Progenitor cell of endocrine pancreas (in vitro differentiated cells): ENCODE measurements around the gene LIPE. TPM values are rescaled to one million over a fixed set of nuclear protein-coding genes. Genes with fewer than 3 reads are reported as not detected.

ENCODE experiments used
- DNase-seq: peaks from one replicate; pipeline ENCODE4 v3.0.0; 2021; ENCODE audit warnings: low spot score; ENCODE audit not compliant: unreplicated experiment
- H3K27ac Mint-ChIP-seq: 2 replicates; pipeline ENCODE4 v1.8.0; 2021; ENCODE audit warnings: mild to moderate bottlenecking, moderate library complexity, mixed read lengths
- H3K27me3 Mint-ChIP-seq: 2 replicates; pipeline ENCODE4 v1.8.0; 2021; ENCODE audit warnings: mixed read lengths
- H3K36me3 Mint-ChIP-seq: 2 replicates; pipeline ENCODE4 v1.8.0; 2022; ENCODE audit warnings: mixed read lengths; ENCODE audit not compliant: insufficient read depth
- H3K4me1 Mint-ChIP-seq: 2 replicates; pipeline ENCODE4 v1.8.0; 2021; ENCODE audit warnings: low read depth, mixed read lengths
- H3K4me3 Mint-ChIP-seq: 2 replicates; pipeline ENCODE4 v1.8.0; 2021; ENCODE audit warnings: low read depth, mild to moderate bottlenecking, moderate library complexity, mixed read lengths
- H3K9me3 Mint-ChIP-seq: 2 replicates; pipeline ENCODE4 v1.8.0; 2021; ENCODE audit warnings: low read depth, mixed read lengths
- CTCF ChIP-seq: fragments of 200-600 bp; sonication (generic); IDR thresholded peaks from one replicate; pipeline ENCODE4 v1.5.0; 2021; ENCODE audit warnings: antibody characterized with exemption, mild to moderate bottlenecking; ENCODE audit not compliant: unreplicated experiment
- total RNA-seq: library from RNA; stranded (reverse); gene quantifications from 2 replicates; pipeline ENCODE4 v1.2.1, GENCODE V29; 2021

The LIPE gene
- total RNA-seq, 1 donor from 2014 or later = 13.4 TPM

DNA sequence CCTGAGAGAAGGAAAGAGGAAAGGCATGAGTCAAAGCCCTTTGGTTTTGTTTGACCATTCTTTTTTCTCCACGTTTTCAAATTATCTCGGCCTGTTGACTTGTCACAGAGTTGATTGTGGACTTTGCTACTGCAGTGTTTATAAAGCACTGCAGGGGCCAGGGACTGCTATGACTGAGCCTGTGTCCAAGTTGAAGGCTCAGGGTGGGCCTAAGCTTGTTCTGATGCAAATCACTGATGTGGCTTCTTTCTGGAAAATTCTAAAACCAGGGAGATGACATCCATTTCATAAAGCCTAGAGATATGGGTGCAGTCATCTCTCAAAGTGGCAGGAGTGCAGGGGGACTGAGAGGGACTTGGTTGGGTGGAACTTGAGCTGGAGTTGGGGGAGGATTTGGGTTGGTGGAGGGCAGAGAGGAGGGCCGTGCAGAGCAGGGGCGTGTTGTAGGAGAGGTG lies 16.8 kb upstream of the LIPE start:
- H3K27ac Mint-ChIP-seq = peak overlapping the region; percentile 96
- no peak for TF ChIP-seq CTCF
- H3K4me3 Mint-ChIP-seq = peak overlapping the region; percentile 40
- peaks cover 47% of the 10 kb centered on the region for H3K4me1 Mint-ChIP-seq
- H3K9me3 Mint-ChIP-seq = no peaks in the 10 kb centered on the region
- no peak for DNase-seq
- H3K27me3 Mint-ChIP-seq = no peaks in the 10 kb centered on the region
- H3K36me3 Mint-ChIP-seq = no peaks in the 10 kb centered on the region

GRCh38 chr19:42442833-42443232 lies 15.6 kb upstream of the LIPE start, which contains the start of gene CXCL17:
CXCL17 (minus strand) TSS chr19:42442946; CDS start chr19:42442832, 114 bp downstream.
- no peak for DNase-seq
- no peaks in the 10 kb centered on the region for H3K36me3 Mint-ChIP-seq
- no peaks in the 10 kb centered on the region for H3K27me3 Mint-ChIP-seq
- H3K4me1 Mint-ChIP-seq = peaks cover 52% of the 10 kb centered on the region
- H3K9me3 Mint-ChIP-seq = no peaks in the 10 kb centered on the region
- H3K27ac Mint-ChIP-seq = peak within 1 kb of the TSS; percentile 96
- no peak for TF ChIP-seq CTCF
- no peak within 1 kb of the TSS for H3K4me3 Mint-ChIP-seq

- H3K36me3 Mint-ChIP-seq = no peaks in the 10 kb centered on the region
- peaks cover 54% of the 10 kb centered on the region for H3K4me1 Mint-ChIP-seq
- H3K27ac Mint-ChIP-seq = peak overlapping the region; percentile 70
- no peaks in the 10 kb centered on the region for H3K9me3 Mint-ChIP-seq
- TF ChIP-seq CTCF = no peak
- no peaks in the 10 kb centered on the region for H3K27me3 Mint-ChIP-seq
- H3K4me3 Mint-ChIP-seq = no peak overlapping the region
- DNase-seq = no peak
These were observed 13.9 kb upstream of the LIPE start for GRCh38 chr19:42441049-42441445.

- H3K4me1 Mint-ChIP-seq = peaks cover 54% of the 10 kb centered on the region
- H3K36me3 Mint-ChIP-seq = no peaks in the 10 kb centered on the region
- peak; percentile 49 for DNase-seq
- peak; percentile 88 for TF ChIP-seq CTCF
- no peaks in the 10 kb centered on the region for H3K27me3 Mint-ChIP-seq
- H3K4me3 Mint-ChIP-seq = peak overlapping the region; percentile 14
- H3K27ac Mint-ChIP-seq = peak overlapping the region; percentile 70
- H3K9me3 Mint-ChIP-seq = no peaks in the 10 kb centered on the region
These were observed 13.3 kb upstream of the LIPE start for GRCh38 chr19:42440357-42441048.

GRCh38 chr19:42436006-42436405 lies 8.8 kb upstream of the LIPE start:
- no peak overlapping the region for H3K27ac Mint-ChIP-seq
- H3K9me3 Mint-ChIP-seq = no peaks in the 10 kb centered on the region
- no peak for TF ChIP-seq CTCF
- no peak overlapping the region for H3K4me3 Mint-ChIP-seq
- peaks cover 25% of the 10 kb centered on the region for H3K4me1 Mint-ChIP-seq
- H3K36me3 Mint-ChIP-seq = no peaks in the 10 kb centered on the region
- no peaks in the 10 kb centered on the region for H3K27me3 Mint-ChIP-seq
- DNase-seq = no peak
